Measurements from ENCODE around the gene TRIM73. TPM values are rescaled to one million over a fixed set of nuclear protein-coding genes. Genes with fewer than 3 reads are reported as not detected.
"Not testable (repeated sequence)": the region's sequence is repeated elsewhere in the genome, so short reads cannot be mapped to it uniquely, and the experiment has no call there.

TRIM73 gene
- total RNA-seq, 2 experiments from 2014 or later = 2.0 to 3.6 TPM

DNA sequence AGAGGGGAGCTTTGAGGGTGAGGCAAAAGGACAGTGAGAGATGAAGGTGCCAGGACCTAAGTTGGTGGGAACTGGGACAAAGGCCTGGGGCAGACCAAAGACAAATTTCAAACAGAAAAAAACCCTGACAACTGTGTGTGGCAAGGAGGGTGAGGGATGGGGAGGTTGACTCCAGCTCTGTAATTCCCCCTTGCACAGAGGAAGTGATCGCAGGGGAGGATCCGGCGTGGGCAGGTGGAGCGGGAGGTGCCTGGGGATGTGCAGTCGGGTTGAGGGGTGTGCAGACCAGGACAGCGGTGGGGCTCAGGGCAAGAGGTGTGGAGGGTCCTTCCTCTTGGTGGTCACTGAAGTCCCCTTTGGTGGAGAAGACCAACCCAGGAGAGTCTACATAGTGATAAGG, 5.1 kb downstream of the TRIM73 start:
- CTCF ChIA-PET; H3K27ac Mint-ChIP-seq; POLR2A ChIA-PET; intact Hi-C loops (cut with DNase I, micrococcal nuclease); DNase-seq; H3K4me3 Mint-ChIP-seq; H3K4me1 Mint-ChIP-seq; H3K36me3 Mint-ChIP-seq (ENCODE audit: low read depth); H3K9me3 Mint-ChIP-seq (ENCODE audit: low read depth); H3K27me3 Mint-ChIP-seq: not testable (repeated sequence)
- ATAC-seq = peak; percentile 35

DNA sequence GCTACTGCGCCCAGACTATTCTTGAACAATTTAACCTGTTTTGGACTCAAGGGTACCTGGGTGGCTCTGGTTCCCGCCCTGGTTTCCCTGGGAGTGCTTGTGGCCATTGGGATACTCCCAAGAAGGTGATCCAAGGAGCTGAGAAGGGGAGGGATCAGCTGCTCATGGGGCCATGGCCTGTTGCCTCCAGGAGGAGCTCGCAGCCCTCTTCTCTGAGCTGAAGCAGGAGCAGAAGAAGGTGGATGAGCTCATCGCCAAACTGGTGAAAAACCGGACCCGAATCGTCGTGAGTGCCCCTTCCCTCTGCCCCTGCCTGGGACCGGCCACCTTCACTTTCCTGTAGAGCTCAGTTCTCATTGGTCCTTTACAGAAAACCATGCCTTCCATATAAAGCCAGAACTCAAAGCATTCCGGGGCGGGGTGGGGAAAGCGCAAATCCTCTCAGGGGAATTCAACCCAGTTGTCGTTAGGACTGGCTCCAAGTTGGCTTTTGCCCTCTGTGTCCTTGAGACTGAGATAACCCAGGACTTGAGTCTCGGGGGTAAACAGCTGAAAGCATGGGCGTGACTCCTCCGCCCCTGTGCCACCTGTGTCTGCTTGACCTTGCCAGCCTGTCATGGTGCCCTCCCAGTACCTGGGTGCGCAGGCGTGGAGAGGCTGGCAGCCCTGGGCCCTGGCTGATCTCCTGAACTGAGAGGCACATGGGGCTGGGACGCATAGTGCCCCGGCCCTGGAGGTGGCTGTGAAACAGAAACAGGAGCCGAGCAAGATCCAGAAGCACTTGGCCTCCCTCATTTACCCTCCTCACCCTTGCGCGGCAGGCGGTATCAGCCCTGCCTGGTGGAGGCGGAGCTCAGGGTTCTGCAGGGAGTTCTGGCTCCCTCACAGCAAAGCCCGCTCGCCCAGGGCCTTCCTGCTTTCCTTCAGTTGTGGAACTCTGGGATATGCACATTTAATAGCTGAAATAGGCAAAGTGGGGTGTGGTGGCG, 8.3 kb downstream of the TRIM73 start:
- H3K4me1 Mint-ChIP-seq; H3K27me3 Mint-ChIP-seq; H3K36me3 Mint-ChIP-seq (ENCODE audit: low read depth); POLR2A ChIA-PET; ATAC-seq; H3K9me3 Mint-ChIP-seq (ENCODE audit: low read depth); H3K4me3 Mint-ChIP-seq; H3K27ac Mint-ChIP-seq; intact Hi-C loops (cut with DNase I, micrococcal nuclease); DNase-seq; CTCF ChIA-PET: not testable (repeated sequence)

GRCh38 chr7:75404663-75405062, 9.2 kb downstream of the TRIM73 start:
- DNase-seq; H3K4me1 Mint-ChIP-seq; H3K27me3 Mint-ChIP-seq; intact Hi-C loops (cut with DNase I, micrococcal nuclease); H3K27ac Mint-ChIP-seq; H3K4me3 Mint-ChIP-seq; H3K9me3 Mint-ChIP-seq (ENCODE audit: low read depth); H3K36me3 Mint-ChIP-seq (ENCODE audit: low read depth); ATAC-seq; POLR2A ChIA-PET; CTCF ChIA-PET: not testable (repeated sequence)

DNA sequence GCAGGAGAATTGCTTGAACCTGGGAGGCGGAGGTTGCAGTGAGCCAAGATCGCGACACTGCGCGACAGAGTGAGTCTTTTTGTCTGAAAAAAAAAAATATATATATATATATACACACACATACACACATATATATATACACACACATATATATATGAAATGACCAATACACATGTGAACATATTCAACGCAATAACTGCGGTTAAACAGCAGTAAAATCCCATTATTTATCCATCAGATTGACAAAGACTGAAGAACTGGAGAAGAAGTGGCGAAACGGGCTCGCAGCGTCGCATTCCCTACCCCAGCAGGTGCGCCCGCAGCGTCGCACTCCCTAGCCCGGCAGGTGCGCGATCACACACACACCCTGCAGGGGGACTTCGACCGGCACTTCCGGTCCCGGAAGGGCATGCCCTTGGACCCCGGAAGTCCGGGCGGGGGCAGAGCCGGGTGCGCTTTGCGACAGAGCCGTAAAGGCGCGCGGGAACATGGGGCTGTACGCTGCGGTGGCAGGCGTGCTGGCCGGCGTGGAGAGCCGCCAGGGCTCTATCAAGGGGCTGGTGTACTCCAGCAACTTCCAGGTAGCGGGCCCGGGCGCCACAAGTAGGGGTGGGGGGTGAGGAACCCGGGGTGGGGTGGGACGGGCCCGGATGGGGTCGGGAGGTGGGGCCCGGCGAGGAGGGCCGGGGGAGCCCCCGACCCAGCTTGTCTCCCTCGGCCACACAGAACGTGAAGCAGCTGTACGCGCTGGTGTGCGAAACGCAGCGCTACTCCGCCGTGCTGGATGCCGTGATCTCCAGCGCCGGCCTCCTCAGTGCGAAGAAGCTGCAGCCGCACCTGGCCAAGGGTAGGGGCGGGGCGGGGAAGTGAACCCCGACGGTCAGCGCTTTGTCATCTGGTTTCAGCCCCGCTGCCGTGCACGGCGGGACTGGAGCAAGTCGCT, 14.7 kb downstream of the TRIM73 start:
- H3K36me3 Mint-ChIP-seq (ENCODE audit: low read depth); CTCF ChIA-PET; POLR2A ChIA-PET; H3K27me3 Mint-ChIP-seq; intact Hi-C loops (cut with DNase I, micrococcal nuclease); H3K27ac Mint-ChIP-seq; H3K9me3 Mint-ChIP-seq (ENCODE audit: low read depth); H3K4me1 Mint-ChIP-seq; DNase-seq: not testable (repeated sequence)
- ATAC-seq = peak; percentile 93
- H3K4me3 Mint-ChIP-seq = peak overlapping the region; percentile 32

DNA sequence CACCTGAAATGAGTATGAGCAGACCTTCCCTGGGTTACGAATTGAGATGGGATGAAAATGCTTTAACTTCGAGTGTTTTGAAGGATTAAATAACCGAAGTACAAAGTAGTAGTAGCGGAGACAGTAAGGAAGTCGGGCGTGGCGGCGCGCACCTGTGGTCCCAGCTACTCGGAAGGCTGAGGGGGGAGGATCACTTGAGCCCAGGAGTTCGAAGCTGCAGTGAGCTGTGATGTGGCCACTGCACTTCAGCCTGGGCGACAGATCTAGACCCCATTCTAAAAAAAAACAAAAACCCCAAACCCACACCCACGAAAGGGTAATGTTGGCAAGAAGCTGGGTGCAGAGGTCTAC, 15.4 kb downstream of the TRIM73 start:
- ATAC-seq = peak; percentile 3
- intact Hi-C loops (cut with DNase I, micrococcal nuclease); POLR2A ChIA-PET: not testable (repeated sequence)

GRCh38 chr7:75414204-75414603, 18.8 kb downstream of the TRIM73 start:
- POLR2A ChIA-PET; H3K27me3 Mint-ChIP-seq; H3K4me3 Mint-ChIP-seq; CTCF ChIA-PET; H3K9me3 Mint-ChIP-seq (ENCODE audit: low read depth); ATAC-seq; H3K4me1 Mint-ChIP-seq; H3K27ac Mint-ChIP-seq; intact Hi-C loops (cut with DNase I, micrococcal nuclease); H3K36me3 Mint-ChIP-seq (ENCODE audit: low read depth): not testable (repeated sequence)
- peak; percentile 50 for DNase-seq

More for the DNA sequence above, 15.4 kb downstream of the TRIM73 start:
- H3K36me3 Mint-ChIP-seq (ENCODE audit: low read depth); H3K4me3 Mint-ChIP-seq; H3K9me3 Mint-ChIP-seq (ENCODE audit: low read depth); H3K27me3 Mint-ChIP-seq; DNase-seq; H3K4me1 Mint-ChIP-seq; CTCF ChIA-PET; H3K27ac Mint-ChIP-seq: not testable (repeated sequence)

DNA sequence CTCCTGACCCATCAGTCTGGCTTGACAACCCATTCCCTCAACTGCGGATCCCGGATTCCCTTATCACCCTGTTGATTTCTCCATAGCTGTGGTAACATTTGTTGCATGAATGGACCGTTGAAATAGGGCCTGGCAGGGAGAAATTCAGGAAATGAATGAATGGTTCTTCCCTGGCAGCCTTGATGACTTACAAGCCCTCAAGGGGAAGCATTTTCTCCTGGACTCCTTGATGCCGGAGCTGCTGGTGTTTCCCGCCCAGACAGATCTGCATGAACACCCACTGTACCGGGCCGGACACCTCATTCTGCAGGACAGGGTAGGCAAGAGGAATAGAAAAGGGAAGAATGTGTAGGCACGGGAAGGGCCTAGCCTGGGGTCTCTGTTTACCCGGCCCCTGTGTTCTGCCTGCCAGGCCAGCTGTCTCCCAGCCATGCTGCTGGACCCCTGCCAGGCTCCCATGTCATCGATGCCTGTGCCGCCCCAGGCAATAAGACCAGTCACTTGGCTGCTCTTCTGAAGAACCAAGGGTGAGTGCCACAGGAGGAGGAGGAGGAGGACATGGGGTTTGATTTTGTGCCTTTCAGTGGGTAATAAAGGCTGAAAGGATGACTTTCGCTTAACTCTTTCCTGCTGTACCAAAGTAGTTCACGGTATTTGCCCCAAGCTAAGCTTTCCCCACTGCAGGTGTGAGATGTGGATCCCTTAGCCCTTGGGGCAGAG, 19.4 kb downstream of the TRIM73 start:
- H3K27ac Mint-ChIP-seq; H3K4me3 Mint-ChIP-seq; POLR2A ChIA-PET; DNase-seq; CTCF ChIA-PET; H3K9me3 Mint-ChIP-seq (ENCODE audit: low read depth); intact Hi-C loops (cut with DNase I, micrococcal nuclease); H3K36me3 Mint-ChIP-seq (ENCODE audit: low read depth); ATAC-seq; H3K27me3 Mint-ChIP-seq; H3K4me1 Mint-ChIP-seq: not testable (repeated sequence)

GRCh38 chr7:75415428-75415817, 20.0 kb downstream of the TRIM73 start:
- H3K27ac Mint-ChIP-seq; H3K4me1 Mint-ChIP-seq; DNase-seq; H3K9me3 Mint-ChIP-seq (ENCODE audit: low read depth); CTCF ChIA-PET; H3K27me3 Mint-ChIP-seq; ATAC-seq; intact Hi-C loops (cut with DNase I, micrococcal nuclease); H3K4me3 Mint-ChIP-seq; H3K36me3 Mint-ChIP-seq (ENCODE audit: low read depth); POLR2A ChIA-PET: not testable (repeated sequence)

DNA sequence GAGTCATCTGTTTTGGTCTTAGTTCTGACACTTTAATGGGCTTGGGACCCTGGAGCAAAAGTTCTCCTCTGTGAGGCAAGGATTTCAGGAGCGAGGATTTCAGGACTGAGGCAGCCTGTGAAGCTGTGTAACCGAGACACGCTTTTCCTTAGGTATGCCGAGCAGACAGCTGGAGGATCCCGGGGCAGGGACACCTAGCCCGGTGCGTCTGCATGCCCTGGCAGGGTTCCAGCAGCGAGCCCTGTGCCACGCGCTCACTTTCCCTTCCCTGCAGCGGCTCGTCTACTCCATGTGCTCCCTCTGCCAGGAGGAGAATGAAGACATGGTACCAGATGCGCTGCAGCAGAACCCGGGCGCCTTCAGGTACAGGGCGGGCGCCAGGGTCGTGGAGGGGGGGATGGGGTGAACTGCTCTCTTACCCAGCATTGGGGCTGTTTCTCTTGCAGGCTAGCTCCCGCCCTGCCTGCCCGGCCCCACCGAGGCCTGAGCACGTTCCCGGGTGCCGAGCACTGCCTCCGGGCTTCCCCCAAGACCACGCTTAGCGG, 20.5 kb downstream of the TRIM73 start:
- H3K9me3 Mint-ChIP-seq (ENCODE audit: low read depth); ATAC-seq; POLR2A ChIA-PET; H3K4me3 Mint-ChIP-seq; H3K27ac Mint-ChIP-seq; CTCF ChIA-PET; H3K27me3 Mint-ChIP-seq; H3K4me1 Mint-ChIP-seq; DNase-seq; intact Hi-C loops (cut with DNase I, micrococcal nuclease): not testable (repeated sequence)
- H3K36me3 Mint-ChIP-seq (ENCODE audit: low read depth) = peaks cover 12% of the 10 kb centered on the region

GRCh38 chr7:75416787-75417186, 21.4 kb downstream of the TRIM73 start:
- intact Hi-C loops (cut with DNase I, micrococcal nuclease); H3K9me3 Mint-ChIP-seq (ENCODE audit: low read depth); CTCF ChIA-PET; H3K27ac Mint-ChIP-seq; ATAC-seq; POLR2A ChIA-PET; H3K27me3 Mint-ChIP-seq; H3K4me1 Mint-ChIP-seq; DNase-seq; H3K4me3 Mint-ChIP-seq: not testable (repeated sequence)
- peaks cover 14% of the 10 kb centered on the region for H3K36me3 Mint-ChIP-seq (ENCODE audit: low read depth)

DNA sequence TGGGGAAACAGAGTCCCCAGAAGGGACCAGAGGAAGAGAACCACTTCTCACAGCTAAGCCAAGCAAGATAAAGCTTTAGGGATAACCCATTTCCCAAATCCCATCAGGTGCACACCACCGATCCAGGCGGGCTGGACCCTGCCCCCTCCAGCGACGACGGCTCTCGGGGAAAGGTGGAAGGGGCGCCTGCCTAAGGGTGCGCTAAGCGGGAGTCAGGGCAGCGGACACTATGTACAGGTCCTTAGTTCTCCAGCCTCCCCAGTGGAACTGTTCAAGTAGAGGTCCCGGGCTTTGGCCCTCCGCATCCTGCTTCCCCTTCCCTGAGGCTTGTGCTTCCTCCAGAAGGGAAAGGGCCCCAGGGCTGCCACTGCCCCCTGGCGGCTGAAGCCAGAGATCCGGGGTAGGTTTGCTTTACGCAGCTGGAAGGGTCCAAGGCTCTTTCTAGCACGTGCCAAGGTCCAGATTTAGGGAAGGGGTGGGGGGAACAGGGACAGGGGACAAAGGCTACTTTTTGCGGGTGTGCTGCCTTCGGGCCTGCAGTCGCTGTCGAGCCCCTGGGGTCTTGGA, 22.9 kb downstream of the TRIM73 start:
- H3K27me3 Mint-ChIP-seq; H3K9me3 Mint-ChIP-seq (ENCODE audit: low read depth); intact Hi-C loops (cut with DNase I, micrococcal nuclease); DNase-seq; POLR2A ChIA-PET; ATAC-seq; H3K4me3 Mint-ChIP-seq; H3K27ac Mint-ChIP-seq; H3K4me1 Mint-ChIP-seq; CTCF ChIA-PET: not testable (repeated sequence)
- peaks cover 14% of the 10 kb centered on the region for H3K36me3 Mint-ChIP-seq (ENCODE audit: low read depth)
